ENCODE data around the gene SORCS2. TPM values are rescaled to one million over a fixed set of nuclear protein-coding genes. Genes with fewer than 3 reads are reported as not detected.

Gene SORCS2
- total RNA-seq, 1 donor from 2014 or later = 29.5 TPM

- no peak for TF ChIP-seq CTCF (IDR thresholded peaks at IDR 0.05; ENCODE audit: partially characterized antibody, unreplicated experiment)
- Mint-ChIP-seq H3K4me3 (ENCODE audit: unreplicated experiment) (no peak overlapping the region), H3K36me3 (ENCODE audit: unreplicated experiment) (peaks cover 11% of the 10 kb centered on the region), H3K9me3 (ENCODE audit: unreplicated experiment) (peaks cover 12% of the 10 kb centered on the region), H3K4me1 (ENCODE audit: low read depth, unreplicated experiment) (peaks cover 3% of the 10 kb centered on the region), H3K27me3 (ENCODE audit: unreplicated experiment) (peaks cover 6% of the 10 kb centered on the region), H3K27ac (ENCODE audit: unreplicated experiment) (no peak overlapping the region)
- DNase-seq = no peak
Observed at GRCh38 chr4:7336732-7337131, 144.4 kb downstream of the SORCS2 start.

DNA sequence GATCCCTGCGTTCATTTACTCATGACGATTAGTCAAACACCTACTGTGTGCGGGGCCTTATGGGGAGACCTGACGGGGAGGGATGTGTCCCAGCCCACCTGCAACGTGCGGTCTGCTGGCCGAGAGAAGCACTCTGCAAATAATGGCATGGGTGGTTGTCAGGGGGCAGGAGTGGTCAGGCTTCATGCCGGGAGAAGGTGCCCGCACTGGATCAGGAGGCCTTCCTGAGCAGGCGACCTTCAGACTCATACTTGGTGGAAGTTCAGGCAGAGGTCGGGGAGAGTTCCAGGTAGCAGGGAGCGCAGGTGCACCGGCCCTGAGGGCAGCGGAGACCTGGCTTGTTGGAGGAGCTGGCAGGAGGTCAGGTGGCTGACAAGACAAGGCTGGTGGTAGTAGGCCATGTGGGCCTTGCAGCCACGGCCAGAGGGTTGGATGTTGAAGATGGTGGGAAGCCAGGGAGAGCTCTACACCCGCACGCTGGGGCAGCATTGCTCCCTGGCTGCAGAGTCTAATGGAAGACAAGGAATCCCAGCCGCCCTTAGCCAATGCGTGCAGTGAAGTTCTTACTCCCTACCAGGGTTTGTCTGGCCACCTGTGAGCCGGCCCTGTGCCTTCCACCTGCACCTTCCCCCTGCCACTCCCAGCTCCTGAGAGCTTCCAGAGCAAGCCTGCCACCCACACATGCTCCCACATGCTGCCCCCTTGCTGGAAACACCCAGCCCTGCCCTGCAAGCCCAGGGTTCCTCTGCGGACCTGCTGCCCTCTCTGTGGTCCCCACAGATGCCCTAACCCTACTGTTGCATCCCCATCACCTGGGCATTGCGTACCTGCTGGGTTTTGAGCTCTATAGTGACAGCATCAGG lies 145.1 kb downstream of the SORCS2 start:
- peaks cover 13% of the 10 kb centered on the region for H3K9me3 Mint-ChIP-seq (ENCODE audit: unreplicated experiment)
- H3K36me3 Mint-ChIP-seq (ENCODE audit: unreplicated experiment) = peaks cover 13% of the 10 kb centered on the region
- H3K4me3 Mint-ChIP-seq (ENCODE audit: unreplicated experiment) = no peak overlapping the region
- H3K27me3 Mint-ChIP-seq (ENCODE audit: unreplicated experiment) = peaks cover 6% of the 10 kb centered on the region
- DNase-seq = no peak
- H3K27ac Mint-ChIP-seq (ENCODE audit: unreplicated experiment) = no peak overlapping the region
- H3K4me1 Mint-ChIP-seq (ENCODE audit: low read depth, unreplicated experiment) = peaks cover 3% of the 10 kb centered on the region
- no peak for TF ChIP-seq CTCF (IDR thresholded peaks at IDR 0.05; ENCODE audit: partially characterized antibody, unreplicated experiment)

DNA sequence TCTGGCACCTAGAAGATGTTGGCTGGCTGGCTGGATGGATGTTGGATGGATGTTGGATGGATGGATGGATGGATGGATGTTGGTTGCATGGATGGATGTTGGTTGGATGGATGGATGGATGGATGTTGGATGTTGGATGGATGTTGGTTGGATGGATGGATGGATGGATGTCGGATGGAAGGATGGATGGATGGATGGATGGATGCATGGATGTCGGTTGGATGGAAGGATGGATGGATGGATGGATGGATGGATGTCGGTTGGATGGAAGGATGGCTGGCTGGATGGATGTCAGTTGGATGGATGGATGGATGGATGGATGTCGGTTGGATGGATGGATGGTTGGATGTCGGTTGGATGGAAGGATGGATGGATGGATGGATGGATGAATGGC lies 145.7 kb downstream of the SORCS2 start:
- H3K9me3 Mint-ChIP-seq (ENCODE audit: unreplicated experiment) = peaks cover 13% of the 10 kb centered on the region
- H3K4me3 Mint-ChIP-seq (ENCODE audit: unreplicated experiment) = no peak overlapping the region
- H3K27ac Mint-ChIP-seq (ENCODE audit: unreplicated experiment) = peak overlapping the region; percentile 71
- TF ChIP-seq CTCF (IDR thresholded peaks at IDR 0.05; ENCODE audit: partially characterized antibody, unreplicated experiment) = no peak
- peaks cover 13% of the 10 kb centered on the region for H3K36me3 Mint-ChIP-seq (ENCODE audit: unreplicated experiment)
- H3K27me3 Mint-ChIP-seq (ENCODE audit: unreplicated experiment) = peaks cover 6% of the 10 kb centered on the region
- H3K4me1 Mint-ChIP-seq (ENCODE audit: low read depth, unreplicated experiment) = peaks cover 3% of the 10 kb centered on the region
- DNase-seq = no peak

GRCh38 chr4:7338876-7339623 lies 146.7 kb downstream of the SORCS2 start:
- peaks cover 13% of the 10 kb centered on the region for H3K36me3 Mint-ChIP-seq (ENCODE audit: unreplicated experiment)
- H3K27ac Mint-ChIP-seq (ENCODE audit: unreplicated experiment) = no peak overlapping the region
- no peak for DNase-seq
- peaks cover 3% of the 10 kb centered on the region for H3K4me1 Mint-ChIP-seq (ENCODE audit: low read depth, unreplicated experiment)
- peaks cover 6% of the 10 kb centered on the region for H3K27me3 Mint-ChIP-seq (ENCODE audit: unreplicated experiment)
- H3K4me3 Mint-ChIP-seq (ENCODE audit: unreplicated experiment) = no peak overlapping the region
- H3K9me3 Mint-ChIP-seq (ENCODE audit: unreplicated experiment) = peaks cover 13% of the 10 kb centered on the region
- no peak for TF ChIP-seq CTCF (IDR thresholded peaks at IDR 0.05; ENCODE audit: partially characterized antibody, unreplicated experiment)
